CD4-positive, alpha-beta T cell treated with Interleukin-2 at 100 ng/mL for 4 hours (primary cell): ENCODE results near the gene NDE1.

Source experiments
- DNase-seq: peaks from one replicate; pipeline ENCODE4 v3.0.0-alpha.2; 2020; ENCODE audit warnings: low spot score

NDE1 gene

DNA sequence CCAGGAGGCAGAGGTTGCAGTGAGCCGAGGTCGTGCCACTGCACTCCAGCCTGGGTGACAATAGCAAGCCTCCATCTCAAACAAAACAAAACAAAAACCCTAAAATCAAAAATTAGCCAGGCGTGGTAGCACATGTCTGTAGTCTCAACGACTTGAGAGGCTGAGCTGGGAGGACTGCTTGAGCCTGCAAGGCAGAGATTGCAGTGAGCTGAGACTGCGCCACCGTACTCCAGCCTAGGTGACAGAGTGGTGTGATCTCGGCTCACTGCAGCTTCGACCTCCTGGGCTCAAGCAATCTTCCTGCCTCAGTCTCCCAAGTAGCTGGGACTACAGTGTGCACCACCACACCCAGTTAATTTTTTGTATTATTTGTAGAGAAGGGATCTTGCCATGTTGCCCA lies 119.2 kb downstream of the NDE1 start:
- no peak for DNase-seq

DNA sequence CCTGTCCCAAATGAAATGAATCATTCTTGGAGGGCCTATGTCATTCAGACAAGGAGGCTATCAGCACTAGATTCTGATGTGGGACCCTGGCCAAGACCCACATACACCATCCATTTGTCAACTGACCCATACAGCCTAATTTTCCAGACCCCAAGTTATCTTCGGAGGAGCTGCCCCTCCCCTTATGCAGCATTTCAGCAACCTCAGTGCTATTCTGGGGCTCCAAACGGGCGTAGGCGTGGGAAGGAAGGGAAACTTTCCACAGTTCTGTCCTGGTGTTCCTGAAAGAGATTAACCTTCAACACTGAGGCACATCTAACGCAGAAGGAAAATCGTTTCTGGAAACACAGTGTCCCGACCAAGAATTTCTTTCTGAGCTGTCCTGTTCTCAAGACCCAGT lies 120.1 kb downstream of the NDE1 start:
- no peak for DNase-seq

DNA sequence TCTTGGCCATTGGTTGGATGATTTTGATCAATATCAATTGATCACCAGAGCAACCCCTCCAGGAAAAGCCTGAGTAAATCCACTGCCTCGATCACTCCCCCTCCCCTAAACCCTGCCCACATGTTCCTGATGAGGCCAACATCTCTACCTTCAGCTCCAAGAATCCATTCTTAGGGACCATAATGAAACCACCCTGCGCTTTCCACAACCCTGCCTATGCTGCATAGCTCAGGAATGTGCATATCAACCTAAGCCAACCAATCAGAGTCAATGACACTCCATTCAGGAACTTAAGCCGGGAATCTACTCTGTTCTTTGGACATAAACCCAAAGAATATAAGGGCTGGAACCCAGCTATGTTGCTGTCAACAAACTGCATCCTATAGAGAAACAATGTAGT lies 120.5 kb downstream of the NDE1 start:
- DNase-seq: no peak

DNA sequence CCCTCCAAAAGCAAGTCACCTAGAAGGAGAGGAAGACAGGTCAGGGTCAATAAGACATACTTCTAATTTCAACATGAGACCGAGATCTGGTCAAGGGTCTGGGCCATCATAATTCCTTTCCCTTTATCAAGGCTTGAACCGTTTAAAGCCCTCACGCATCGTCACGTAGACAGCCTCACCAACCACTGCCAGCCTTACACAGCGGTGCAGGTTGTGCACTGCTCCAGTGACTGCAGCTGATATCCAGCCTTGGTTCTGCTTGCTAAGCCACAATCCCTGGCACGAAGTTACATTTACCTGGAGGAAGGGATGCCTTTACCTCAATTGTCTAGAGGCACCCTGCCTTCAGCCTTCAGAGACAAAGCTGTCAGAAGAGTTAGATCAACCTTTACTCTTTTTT lies 121.6 kb downstream of the NDE1 start:
- no peak for DNase-seq

DNA sequence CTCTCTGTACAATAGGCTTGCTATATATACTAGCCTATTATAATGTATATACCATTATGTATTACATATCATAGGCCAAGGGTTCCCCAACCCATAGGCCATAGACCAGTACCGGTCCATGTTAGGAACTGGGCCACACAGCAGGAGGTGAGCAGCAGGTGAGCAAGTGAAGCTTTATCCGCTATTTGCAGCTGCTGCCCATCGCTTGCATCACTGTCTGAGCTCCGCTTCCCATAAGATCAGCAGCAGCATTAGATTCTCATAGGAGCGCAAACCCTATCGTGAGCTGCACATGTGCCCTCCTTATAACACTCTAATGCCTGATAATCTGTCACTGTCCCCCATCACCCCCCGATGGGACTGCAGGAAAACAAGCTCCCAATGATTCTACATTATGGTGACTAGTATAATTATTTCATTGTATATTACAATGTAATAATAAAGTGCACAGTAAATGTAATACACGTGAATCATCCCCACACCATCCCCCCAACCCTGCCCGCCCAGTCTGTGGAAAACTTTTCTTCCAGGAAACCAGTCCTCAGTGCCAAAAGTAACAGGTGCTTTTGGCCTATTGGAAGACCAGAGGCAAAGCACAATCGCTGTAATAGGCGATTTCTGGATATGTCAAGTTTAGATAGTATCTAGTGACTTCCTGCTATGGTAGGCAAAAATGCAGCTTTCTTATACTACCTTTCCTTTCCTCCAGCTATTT lies 122.7 kb downstream of the NDE1 start:
- DNase-seq: no peak

DNA sequence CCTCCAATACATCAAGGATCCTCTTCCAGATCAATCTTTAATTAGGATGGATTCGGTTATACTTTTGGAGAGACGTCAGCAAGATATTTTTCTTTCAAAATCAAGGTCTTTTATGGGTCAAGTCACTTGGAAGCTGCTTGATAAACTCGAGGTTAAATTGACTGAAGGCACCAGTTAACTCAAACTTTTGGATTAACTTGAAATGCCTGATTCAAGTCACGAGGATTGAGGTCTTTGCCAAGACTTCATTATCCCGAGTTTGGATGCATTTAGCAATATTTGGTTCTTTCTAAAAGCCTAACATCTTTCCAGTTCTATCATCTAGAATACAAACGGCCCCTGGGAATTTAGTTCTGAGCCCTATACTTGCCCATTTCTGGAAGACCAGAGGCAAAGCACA lies 123.9 kb downstream of the NDE1 start:
- no peak for DNase-seq

DNA sequence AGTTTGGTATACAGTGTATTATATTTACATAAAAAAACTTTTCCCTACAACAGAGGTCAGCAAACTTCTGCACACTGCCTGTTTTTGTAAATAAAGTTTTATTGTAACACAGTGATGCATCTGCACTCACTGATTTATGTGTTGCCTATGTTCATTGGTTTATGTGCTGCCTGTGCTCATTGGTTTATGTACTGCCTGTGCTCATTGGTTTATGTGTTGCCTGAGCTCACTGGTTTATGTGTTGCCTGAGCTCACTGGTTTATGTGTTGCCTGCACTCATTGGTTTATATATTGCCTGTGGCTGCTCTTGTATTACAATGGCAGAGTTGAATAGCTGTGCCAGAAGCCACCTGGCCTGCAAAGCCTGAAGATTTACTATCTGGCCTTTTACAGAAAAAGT lies 125.2 kb downstream of the NDE1 start:
- no peak for DNase-seq

DNA sequence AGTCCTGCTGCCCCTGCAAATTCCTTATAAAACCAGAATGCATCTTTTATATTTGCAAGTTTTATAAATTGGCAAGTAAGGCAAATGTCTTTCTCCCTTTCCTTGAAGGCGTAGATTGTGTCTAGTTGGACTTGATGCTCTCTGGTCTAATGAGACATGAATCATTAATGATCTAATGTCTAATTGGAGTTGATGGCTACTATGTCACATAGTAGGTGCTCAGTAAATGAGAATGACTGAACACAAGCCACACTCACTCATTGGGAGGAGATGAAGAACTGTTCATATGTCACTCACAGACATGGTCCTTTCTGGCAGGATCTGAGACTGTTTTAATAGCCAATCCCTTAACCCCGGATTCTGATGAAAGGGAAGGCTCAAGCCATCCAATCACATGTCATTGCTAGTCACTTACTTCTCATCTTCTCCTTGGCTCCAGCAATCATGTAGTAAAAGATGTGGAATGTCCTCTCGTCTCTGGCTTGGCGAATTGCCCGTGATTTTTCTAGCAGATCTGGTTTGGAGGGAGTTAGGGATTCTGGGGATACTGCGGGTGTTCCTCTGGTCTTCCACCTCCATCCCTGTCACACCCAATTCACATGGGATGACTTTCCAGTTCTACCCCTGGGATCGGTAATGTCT lies 125.7 kb downstream of the NDE1 start:
- DNase-seq: no peak
